HEK293T (cell line): ENCODE results near the gene NFATC1.

Experiments
- CTCF ChIA-PET: fragments of 350-600 bp; formaldehyde crosslinking; extraction: SDS; loops from one replicate; lab custom pipeline; 2021; ENCODE audit warnings: antibody characterized with exemption, inconsistent platforms; lab: Yijun Ruan, JAX
- POLR2A ChIA-PET: fragments of 350-600 bp; formaldehyde crosslinking; extraction: SDS; loops from one replicate; lab custom pipeline; 2020; ENCODE audit warnings: antibody characterized with exemption, inconsistent platforms; lab: Yijun Ruan, JAX
- DNase-seq: peaks from one replicate; pipeline ENCODE4 v3.0.0; 2012; ENCODE audit warnings: mixed read lengths; ENCODE audit errors: extremely low spot score
- ARNT ChIP-seq: fragments of 450-650 bp; IDR thresholded peaks from 2 replicates; pipeline ENCODE4 v1.6.1; 2017; ENCODE audit warnings: mild to moderate bottlenecking
- BHLHE40 ChIP-seq: fragments of 450-650 bp; IDR thresholded peaks from 2 replicates; pipeline ENCODE4 v1.6.1; 2016; ENCODE audit warnings: mild to moderate bottlenecking, moderate library complexity, borderline replicate concordance
- CTBP1 ChIP-seq: fragments of 450-650 bp; IDR thresholded peaks from 2 replicates; pipeline ENCODE4 v1.6.1; 2016; ENCODE audit warnings: borderline replicate concordance
- ELF4 ChIP-seq: fragments of 450-650 bp; IDR thresholded peaks from 2 replicates; pipeline ENCODE4 v1.6.1; 2017; ENCODE audit warnings: antibody characterized with exemption
- FOXA1 ChIP-seq: fragments of 450-650 bp; IDR thresholded peaks from 2 replicates; pipeline ENCODE4 v1.6.1; 2016; ENCODE audit warnings: mild to moderate bottlenecking
- FOXK2 ChIP-seq: fragments of 450-650 bp; IDR thresholded peaks from 2 replicates; pipeline ENCODE4 v1.6.1; 2016; ENCODE audit warnings: mild to moderate bottlenecking
- FOXM1 ChIP-seq: fragments of 450-650 bp; IDR thresholded peaks from 2 replicates; pipeline ENCODE4 v1.6.1; 2017; ENCODE audit warnings: mild to moderate bottlenecking, borderline replicate concordance
- HDGF ChIP-seq: fragments of 450-650 bp; IDR thresholded peaks from 2 replicates; pipeline ENCODE4 v1.6.1; 2017; ENCODE audit warnings: antibody characterized with exemption, borderline replicate concordance
- L3MBTL2 ChIP-seq: fragments of 450-650 bp; conservative IDR thresholded peaks from 2 replicates; pipeline ENCODE4 v1.6.1; 2016; ENCODE audit warnings: mild to moderate bottlenecking
- LEF1 ChIP-seq: fragments of 450-650 bp; IDR thresholded peaks from 2 replicates; pipeline ENCODE4 v1.6.1; 2017; ENCODE audit warnings: mild to moderate bottlenecking, borderline replicate concordance
- NFRKB ChIP-seq: fragments of 450-650 bp; IDR thresholded peaks from 2 replicates; pipeline ENCODE4 v1.6.1; 2016; ENCODE audit warnings: mild to moderate bottlenecking, moderate library complexity
- SP1 ChIP-seq: fragments of 450-650 bp; IDR thresholded peaks from 2 replicates; pipeline ENCODE4 v1.6.1; 2017
- SUZ12 ChIP-seq: fragments of 450-650 bp; IDR thresholded peaks from 2 replicates; pipeline ENCODE4 v1.6.1; 2016; ENCODE audit warnings: mild to moderate bottlenecking
- TARDBP ChIP-seq: fragments of 450-650 bp; IDR thresholded peaks from 2 replicates; pipeline ENCODE4 v1.6.1; 2016
- ZNF384 ChIP-seq: fragments of 450-650 bp; IDR thresholded peaks from 2 replicates; pipeline ENCODE4 v1.6.1; 2016
- TF ChIP-seq, protein P1 (sequence below): fragments of 450-650 bp; IDR thresholded peaks from 2 replicates; pipeline ENCODE4 v1.6.1; 2016

The NFATC1 gene

DNA sequence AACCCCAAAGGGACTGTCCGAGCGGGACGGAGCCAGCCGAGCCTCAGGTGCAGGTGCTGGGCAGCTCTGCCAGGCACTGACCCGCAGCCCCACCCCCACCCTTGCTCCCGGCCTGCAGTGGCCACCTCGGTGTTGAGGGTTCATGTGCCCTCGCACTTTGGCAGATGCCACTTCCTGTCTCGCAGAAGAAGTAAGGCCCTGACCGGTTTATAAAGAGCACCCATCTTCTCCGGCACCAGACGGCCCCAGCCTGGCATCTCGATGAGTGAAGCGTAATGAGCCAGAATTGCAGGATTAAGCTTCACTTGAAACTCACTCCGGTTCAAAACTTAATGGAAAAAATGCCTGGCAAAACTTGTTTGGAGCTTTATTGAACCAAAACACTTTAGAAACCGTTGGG lies 10.9 kb upstream of the NFATC1 start:
- no peak for DNase-seq
- ChIA-PET CTCF (no interaction called here), POLR2A (no interaction called here)
- TF ChIP-seq FOXA1 (no peak), CTBP1 (no peak), ARNT (no peak), ELF4 (no peak), SUZ12 (no peak), ZNF384 (no peak), NFRKB (no peak), FOXM1 (no peak), HDGF (no peak), TARDBP (no peak), BHLHE40 (no peak), L3MBTL2 (no peak), LEF1 (no peak), SP1 (no peak), FOXK2 (no peak)
- TF ChIP-seq, protein P1, sequence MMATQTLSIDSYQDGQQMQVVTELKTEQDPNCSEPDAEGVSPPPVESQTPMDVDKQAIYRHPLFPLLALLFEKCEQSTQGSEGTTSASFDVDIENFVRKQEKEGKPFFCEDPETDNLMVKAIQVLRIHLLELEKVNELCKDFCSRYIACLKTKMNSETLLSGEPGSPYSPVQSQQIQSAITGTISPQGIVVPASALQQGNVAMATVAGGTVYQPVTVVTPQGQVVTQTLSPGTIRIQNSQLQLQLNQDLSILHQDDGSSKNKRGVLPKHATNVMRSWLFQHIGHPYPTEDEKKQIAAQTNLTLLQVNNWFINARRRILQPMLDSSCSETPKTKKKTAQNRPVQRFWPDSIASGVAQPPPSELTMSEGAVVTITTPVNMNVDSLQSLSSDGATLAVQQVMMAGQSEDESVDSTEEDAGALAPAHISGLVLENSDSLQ: no peak

DNA sequence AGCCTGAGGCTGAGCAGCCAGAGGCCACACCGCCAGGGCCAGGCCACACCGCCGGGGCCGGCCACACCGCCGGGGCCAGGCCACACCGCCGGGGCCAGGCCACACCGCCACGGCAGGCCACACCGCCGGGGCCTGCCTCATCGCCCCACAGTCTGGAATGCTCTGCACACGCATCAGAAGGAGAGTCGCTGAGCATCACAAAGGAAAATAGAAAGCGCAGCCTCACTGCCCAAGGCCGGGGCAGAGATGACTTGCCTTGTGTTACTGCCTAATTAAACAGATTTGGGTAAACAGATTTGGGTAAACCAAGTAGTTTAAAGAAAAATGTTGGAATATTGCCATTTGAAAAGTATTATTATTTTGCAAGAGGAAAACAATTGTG lies 10.4 kb upstream of the NFATC1 start:
- ChIA-PET CTCF (interaction anchor here (0.6 kb wide), 1 partner anchor 142 kb away, joined by 3 read pairs; no protein-coding TSS in a partner anchor), POLR2A (no interaction called here)
- DNase-seq: no peak
- TF ChIP-seq FOXK2: no peak
- no peak for TF ChIP-seq CTBP1
- TF ChIP-seq, protein P1: no peak
- no peak for TF ChIP-seq ZNF384
- TF ChIP-seq NFRKB: no peak
- TF ChIP-seq HDGF: no peak

DNA sequence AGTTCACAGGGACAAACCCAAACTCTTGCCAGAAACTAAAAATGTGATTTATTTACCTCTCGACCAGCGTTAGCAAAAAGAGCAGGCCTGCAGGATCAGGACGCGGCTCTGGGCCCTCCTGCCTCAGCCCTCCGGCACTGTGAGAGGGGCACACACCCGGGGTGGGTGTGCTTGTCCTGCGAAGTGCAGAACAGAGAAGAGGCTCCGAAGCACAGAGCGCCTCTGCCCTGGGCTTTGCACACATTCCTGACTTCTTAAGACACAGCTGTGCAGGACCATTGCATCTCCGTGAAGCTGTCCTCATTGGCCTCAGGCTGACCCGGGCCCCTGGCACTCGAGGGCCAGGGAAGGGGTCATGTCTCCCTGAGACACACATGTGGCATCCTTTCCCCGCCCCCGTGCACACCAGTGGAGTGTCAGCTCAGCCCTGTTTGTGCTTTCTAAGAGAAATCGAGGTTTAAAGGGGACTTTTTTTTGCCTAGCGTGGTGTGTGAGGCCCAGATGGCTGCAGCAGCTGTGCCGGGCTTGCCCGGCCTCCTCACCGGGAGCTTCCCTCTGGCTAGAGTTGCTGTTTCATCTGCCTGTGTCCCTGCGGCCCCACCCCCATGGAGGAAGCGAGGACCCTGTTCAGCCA lies 9.9 kb upstream of the NFATC1 start:
- POLR2A ChIA-PET: no interaction called here
- DNase-seq: no peak
- CTCF ChIA-PET: interaction anchor here (0.6 kb wide), 1 partner anchor 142 kb away, joined by 3 read pairs; no protein-coding TSS in a partner anchor
- TF ChIP-seq HDGF (no peak), LEF1 (no peak), FOXM1 (no peak), ARNT (no peak)

DNA sequence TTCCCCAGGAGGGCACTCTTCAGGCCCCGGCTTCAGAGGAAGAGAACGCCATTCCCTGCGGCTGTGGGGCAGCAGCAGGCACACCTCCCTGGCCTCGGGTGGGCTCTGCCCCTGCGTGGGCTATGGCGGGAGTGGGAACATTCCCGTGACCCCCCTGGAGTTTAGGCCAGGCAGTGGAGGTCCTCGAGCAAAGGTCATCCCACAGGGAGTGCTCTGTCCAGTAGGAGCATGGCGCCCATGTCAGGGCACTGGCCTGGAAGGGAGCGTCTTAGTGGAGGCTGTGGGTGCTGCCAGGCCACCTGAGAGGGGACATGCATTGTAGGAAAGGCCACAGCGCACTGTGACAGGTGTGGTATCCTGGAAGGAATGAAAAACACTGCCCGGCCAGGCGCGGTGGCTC lies 9.2 kb upstream of the NFATC1 start:
- CTCF ChIA-PET: no interaction called here
- no peak for TF ChIP-seq FOXK2
- no peak for TF ChIP-seq ARNT
- TF ChIP-seq FOXA1: no peak
- no peak for TF ChIP-seq ZNF384
- no peak for TF ChIP-seq TARDBP
- no peak for TF ChIP-seq SUZ12
- no peak for TF ChIP-seq L3MBTL2
- TF ChIP-seq, protein P1: no peak
- TF ChIP-seq CTBP1: no peak
- TF ChIP-seq BHLHE40: no peak
- no peak for TF ChIP-seq HDGF
- TF ChIP-seq LEF1: no peak
- TF ChIP-seq SP1: no peak
- no peak for TF ChIP-seq NFRKB
- no peak for TF ChIP-seq FOXM1
- TF ChIP-seq ELF4: no peak
- no peak for DNase-seq
- POLR2A ChIA-PET: no interaction called here

DNA sequence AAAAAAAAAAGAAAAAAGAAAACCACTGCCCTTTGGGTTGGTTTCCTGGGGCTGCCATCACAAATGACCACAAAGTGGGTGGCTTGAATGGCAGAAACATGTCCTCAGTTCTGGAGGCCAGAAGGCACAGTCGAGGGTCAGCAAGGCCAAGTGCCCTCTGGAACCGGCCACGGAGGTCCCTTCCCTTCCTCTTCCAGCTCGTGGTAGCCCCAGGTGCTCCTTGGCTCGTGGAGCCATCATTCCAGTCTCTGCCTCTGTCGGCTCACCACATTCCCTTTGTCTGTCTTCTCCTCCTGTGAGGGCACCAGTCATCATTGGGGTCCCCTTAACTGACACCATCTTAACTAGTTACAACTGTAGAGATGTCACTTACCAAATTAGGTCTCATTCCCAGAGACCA lies 8.5 kb upstream of the NFATC1 start:
- ChIA-PET POLR2A (no interaction called here), CTCF (no interaction called here)
- TF ChIP-seq FOXK2 (no peak), SUZ12 (no peak), CTBP1 (no peak), LEF1 (no peak), SP1 (no peak), ELF4 (no peak), ZNF384 (no peak), FOXM1 (no peak), BHLHE40 (no peak), NFRKB (no peak), ARNT (no peak), HDGF (no peak), L3MBTL2 (no peak), TARDBP (no peak), FOXA1 (no peak)
- TF ChIP-seq, protein P1: no peak

DNA sequence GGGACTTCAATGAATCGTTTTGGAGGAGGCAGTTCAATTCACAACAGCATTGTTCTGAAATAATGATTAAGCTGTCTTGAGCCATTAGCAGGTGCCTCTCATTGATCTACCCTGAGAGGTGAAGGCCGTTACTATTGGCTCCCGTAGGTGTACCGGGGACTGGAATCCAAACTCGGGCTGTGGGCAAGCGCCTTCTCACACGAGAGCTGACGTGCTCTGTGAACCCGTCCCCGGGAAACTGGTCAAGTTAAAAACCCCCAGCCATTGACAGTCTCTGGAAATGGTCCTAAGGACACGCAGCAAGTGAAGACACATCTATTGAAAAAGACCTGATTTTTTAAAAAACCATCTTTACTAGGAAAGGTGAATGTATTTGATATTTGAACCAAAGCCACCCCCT lies 8.1 kb upstream of the NFATC1 start:
- ChIA-PET POLR2A (no interaction called here), CTCF (no interaction called here)
- no peak for TF ChIP-seq HDGF
- TF ChIP-seq FOXA1: no peak
- TF ChIP-seq FOXM1: no peak
- no peak for TF ChIP-seq LEF1
- TF ChIP-seq ELF4: no peak
- TF ChIP-seq ZNF384: no peak
- no peak for TF ChIP-seq NFRKB
- TF ChIP-seq, protein P1: no peak
- no peak for TF ChIP-seq BHLHE40
- TF ChIP-seq CTBP1: no peak
- TF ChIP-seq ARNT: no peak
- TF ChIP-seq FOXK2: no peak
- TF ChIP-seq SP1: no peak
- no peak for TF ChIP-seq SUZ12
- DNase-seq: no peak

More for the DNA sequence above, 8.5 kb upstream of the NFATC1 start:
- no peak for DNase-seq
